PFSK-1 (cell line): ENCODE results near the gene ATP11A.

Experiments
- POLR2AphosphoS5 ChIP-seq: IDR thresholded peaks from 2 replicates; pipeline ENCODE4 v1.6.1; 2012; ENCODE audit warnings: low read depth, mild to moderate bottlenecking, control low read depth, low read length, moderate library complexity
- TF ChIP-seq, protein P1 (sequence below), 2 experiments: IDR thresholded peaks; 2 replicates each; pipeline versions ENCODE4 v1.6.1 to v1.8.0; 2011 to 2012; ENCODE audit warnings: low read depth in 2 of 2, low read length in 2 of 2, control low read depth in 1 of 2, inconsistent platforms in 1 of 2, mild to moderate bottlenecking in 1 of 2, moderate library complexity in 1 of 2; ENCODE audit not compliant: insufficient read depth in 1 of 2

GRCh38 chr13:112839356-112840105 is 149.7 kb downstream of the ATP11A start:
- TF ChIP-seq POLR2AphosphoS5, result no peak
- TF ChIP-seq, protein P1, sequence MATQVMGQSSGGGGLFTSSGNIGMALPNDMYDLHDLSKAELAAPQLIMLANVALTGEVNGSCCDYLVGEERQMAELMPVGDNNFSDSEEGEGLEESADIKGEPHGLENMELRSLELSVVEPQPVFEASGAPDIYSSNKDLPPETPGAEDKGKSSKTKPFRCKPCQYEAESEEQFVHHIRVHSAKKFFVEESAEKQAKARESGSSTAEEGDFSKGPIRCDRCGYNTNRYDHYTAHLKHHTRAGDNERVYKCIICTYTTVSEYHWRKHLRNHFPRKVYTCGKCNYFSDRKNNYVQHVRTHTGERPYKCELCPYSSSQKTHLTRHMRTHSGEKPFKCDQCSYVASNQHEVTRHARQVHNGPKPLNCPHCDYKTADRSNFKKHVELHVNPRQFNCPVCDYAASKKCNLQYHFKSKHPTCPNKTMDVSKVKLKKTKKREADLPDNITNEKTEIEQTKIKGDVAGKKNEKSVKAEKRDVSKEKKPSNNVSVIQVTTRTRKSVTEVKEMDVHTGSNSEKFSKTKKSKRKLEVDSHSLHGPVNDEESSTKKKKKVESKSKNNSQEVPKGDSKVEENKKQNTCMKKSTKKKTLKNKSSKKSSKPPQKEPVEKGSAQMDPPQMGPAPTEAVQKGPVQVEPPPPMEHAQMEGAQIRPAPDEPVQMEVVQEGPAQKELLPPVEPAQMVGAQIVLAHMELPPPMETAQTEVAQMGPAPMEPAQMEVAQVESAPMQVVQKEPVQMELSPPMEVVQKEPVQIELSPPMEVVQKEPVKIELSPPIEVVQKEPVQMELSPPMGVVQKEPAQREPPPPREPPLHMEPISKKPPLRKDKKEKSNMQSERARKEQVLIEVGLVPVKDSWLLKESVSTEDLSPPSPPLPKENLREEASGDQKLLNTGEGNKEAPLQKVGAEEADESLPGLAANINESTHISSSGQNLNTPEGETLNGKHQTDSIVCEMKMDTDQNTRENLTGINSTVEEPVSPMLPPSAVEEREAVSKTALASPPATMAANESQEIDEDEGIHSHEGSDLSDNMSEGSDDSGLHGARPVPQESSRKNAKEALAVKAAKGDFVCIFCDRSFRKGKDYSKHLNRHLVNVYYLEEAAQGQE (IDR thresholded peaks at IDR 0.05; ENCODE audit: insufficient read depth in 1 of 2, low read depth in 2 of 2, low read length in 2 of 2), result no peak
